PFSK-1 (cell line): ENCODE measurements around the gene DIABLO.

Source experiments
- POLR2AphosphoS5 ChIP-seq: IDR thresholded peaks from 2 replicates; pipeline ENCODE4 v1.6.1; 2012; ENCODE audit warnings: low read depth, mild to moderate bottlenecking, control low read depth, low read length, moderate library complexity
- SIN3A ChIP-seq: IDR thresholded peaks from 2 replicates; pipeline ENCODE4 v1.6.1; 2012; ENCODE audit warnings: mild to moderate bottlenecking, low read length, moderate library complexity, borderline replicate concordance; ENCODE audit not compliant: insufficient read depth
- TAF1 ChIP-seq: IDR thresholded peaks from 2 replicates; pipeline ENCODE4 v1.6.1; 2012; ENCODE audit warnings: low read length, control low read depth, borderline replicate concordance; ENCODE audit not compliant: insufficient read depth

- TF ChIP-seq SIN3A (no peak), TAF1 (no peak), POLR2AphosphoS5 (no peak)
Observed at GRCh38 chr12:122182887-122183587, 42.8 kb downstream of the DIABLO start, which contains the start of gene LRRC43.
